HEK293 (cell line): ENCODE measurements around the gene TTYH1.

Source experiments
- KLF16 ChIP-seq: fragments of 450-650 bp; formaldehyde crosslinking; IDR thresholded peaks from 2 replicates; pipeline ENCODE4 v1.5.1; 2017; ENCODE audit warnings: missing biosample characterization, missing genetic modification characterization
- TCF7L2 ChIP-seq: IDR thresholded peaks from 2 replicates; pipeline ENCODE4 v1.6.1; 2011; ENCODE audit warnings: low read depth, mild to moderate bottlenecking, inconsistent platforms, low read length, moderate library complexity, borderline replicate concordance
- ZBTB21 ChIP-seq: fragments of 450-650 bp; formaldehyde crosslinking; IDR thresholded peaks from 2 replicates; pipeline ENCODE4 v1.5.1; 2017; ENCODE audit warnings: missing biosample characterization, missing genetic modification characterization
- ZFP37 ChIP-seq: fragments of 450-650 bp; formaldehyde crosslinking; IDR thresholded peaks from 2 replicates; pipeline ENCODE4 v1.5.1; 2016; ENCODE audit warnings: missing biosample characterization, missing genetic modification characterization
- ZNF140 ChIP-seq: fragments of 450-650 bp; formaldehyde crosslinking; IDR thresholded peaks from 2 replicates; pipeline ENCODE4 v1.5.1; 2016; ENCODE audit warnings: missing biosample characterization, missing genetic modification characterization
- ZNF707 ChIP-seq: fragments of 450-650 bp; formaldehyde crosslinking; IDR thresholded peaks from 2 replicates; pipeline ENCODE4 v1.5.1; 2016; ENCODE audit warnings: missing biosample characterization, missing genetic modification characterization
- TF ChIP-seq, protein P1 (sequence below): sonication (generic); formaldehyde crosslinking; IDR thresholded peaks from 2 replicates; pipeline ENCODE4 v1.8.1; 2022; ENCODE audit warnings: mild to moderate bottlenecking, moderate library complexity, missing genetic modification reagents
- TF ChIP-seq, protein P2 (sequence below): fragments of 450-650 bp; formaldehyde crosslinking; IDR thresholded peaks from 2 replicates; pipeline ENCODE4 v1.5.1; 2016; ENCODE audit warnings: missing biosample characterization, missing genetic modification characterization
- TF ChIP-seq, protein P3 (sequence below): fragments of 450-650 bp; formaldehyde crosslinking; IDR thresholded peaks from 2 replicates; pipeline ENCODE4 v1.5.1; 2016; ENCODE audit warnings: missing biosample characterization, missing genetic modification characterization

DNA sequence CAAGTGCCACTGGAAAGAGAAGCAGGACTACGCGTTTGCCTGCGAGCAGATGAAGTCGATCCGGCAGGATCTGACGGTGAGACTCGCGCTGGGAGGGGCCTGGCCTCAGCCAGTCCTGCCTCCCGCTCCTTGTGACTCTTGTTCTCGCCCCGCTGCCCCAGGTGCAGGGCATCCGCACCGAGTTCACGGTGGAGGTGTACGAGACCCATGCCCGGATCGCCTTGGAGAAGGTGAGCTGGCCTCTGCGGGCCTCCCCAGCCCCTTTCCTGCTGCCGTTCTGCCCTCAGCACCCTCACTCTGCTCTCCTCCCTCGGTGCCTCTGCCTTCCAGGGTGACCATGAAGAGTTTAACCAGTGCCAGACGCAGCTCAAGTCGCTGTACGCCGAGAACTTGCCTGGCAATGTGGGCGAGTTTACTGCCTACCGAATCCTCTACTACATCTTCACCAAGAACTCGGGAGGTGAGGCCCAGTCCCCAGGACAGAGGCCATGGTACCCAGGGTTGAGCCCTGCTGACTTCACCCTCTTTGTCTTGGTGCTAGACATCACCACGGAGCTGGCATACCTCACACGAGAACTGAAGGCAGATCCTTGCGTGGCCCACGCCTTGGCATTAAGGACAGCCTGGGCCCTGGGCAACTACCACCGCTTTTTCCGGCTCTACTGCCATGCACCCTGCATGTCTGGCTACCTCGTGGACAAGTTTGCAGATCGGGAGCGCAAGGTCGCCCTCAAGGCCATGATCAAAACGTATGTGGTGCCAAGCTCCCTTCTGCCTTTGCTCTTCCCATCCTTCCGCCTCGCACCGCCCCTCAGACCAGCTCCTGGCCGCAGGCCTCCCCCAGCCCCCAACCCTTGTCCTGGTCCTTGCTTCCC is 42.7 kb downstream of the TTYH1 start:
- no peak for TF ChIP-seq TCF7L2
- no peak for TF ChIP-seq ZNF140
- no peak for TF ChIP-seq ZBTB21 (tag by site-specific recombination)
- TF ChIP-seq ZFP37 (tag by site-specific recombination): no peak
- TF ChIP-seq, protein P1, sequence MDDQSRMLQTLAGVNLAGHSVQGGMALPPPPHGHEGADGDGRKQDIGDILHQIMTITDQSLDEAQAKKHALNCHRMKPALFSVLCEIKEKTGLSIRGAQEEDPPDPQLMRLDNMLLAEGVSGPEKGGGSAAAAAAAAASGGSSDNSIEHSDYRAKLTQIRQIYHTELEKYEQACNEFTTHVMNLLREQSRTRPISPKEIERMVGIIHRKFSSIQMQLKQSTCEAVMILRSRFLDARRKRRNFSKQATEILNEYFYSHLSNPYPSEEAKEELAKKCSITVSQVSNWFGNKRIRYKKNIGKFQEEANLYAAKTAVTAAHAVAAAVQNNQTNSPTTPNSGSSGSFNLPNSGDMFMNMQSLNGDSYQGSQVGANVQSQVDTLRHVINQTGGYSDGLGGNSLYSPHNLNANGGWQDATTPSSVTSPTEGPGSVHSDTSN (CRISPR knock-in tag): no peak
- TF ChIP-seq, protein P2, sequence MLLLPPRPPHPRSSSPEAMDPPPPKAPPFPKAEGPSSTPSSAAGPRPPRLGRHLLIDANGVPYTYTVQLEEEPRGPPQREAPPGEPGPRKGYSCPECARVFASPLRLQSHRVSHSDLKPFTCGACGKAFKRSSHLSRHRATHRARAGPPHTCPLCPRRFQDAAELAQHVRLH (tag by site-specific recombination): no peak
- TF ChIP-seq, protein P3, sequence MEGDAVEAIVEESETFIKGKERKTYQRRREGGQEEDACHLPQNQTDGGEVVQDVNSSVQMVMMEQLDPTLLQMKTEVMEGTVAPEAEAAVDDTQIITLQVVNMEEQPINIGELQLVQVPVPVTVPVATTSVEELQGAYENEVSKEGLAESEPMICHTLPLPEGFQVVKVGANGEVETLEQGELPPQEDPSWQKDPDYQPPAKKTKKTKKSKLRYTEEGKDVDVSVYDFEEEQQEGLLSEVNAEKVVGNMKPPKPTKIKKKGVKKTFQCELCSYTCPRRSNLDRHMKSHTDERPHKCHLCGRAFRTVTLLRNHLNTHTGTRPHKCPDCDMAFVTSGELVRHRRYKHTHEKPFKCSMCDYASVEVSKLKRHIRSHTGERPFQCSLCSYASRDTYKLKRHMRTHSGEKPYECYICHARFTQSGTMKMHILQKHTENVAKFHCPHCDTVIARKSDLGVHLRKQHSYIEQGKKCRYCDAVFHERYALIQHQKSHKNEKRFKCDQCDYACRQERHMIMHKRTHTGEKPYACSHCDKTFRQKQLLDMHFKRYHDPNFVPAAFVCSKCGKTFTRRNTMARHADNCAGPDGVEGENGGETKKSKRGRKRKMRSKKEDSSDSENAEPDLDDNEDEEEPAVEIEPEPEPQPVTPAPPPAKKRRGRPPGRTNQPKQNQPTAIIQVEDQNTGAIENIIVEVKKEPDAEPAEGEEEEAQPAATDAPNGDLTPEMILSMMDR: no peak
- no peak for TF ChIP-seq KLF16 (tag by site-specific recombination)
- no peak for TF ChIP-seq ZNF707 (tag by site-specific recombination)
